Astrocyte (in vitro differentiated cells and primary cell): ENCODE results near the gene DENND4C.
"Not testable (repeated sequence)": the region's sequence is repeated elsewhere in the genome, so short reads cannot be mapped to it uniquely, and the experiment has no call there.

Source experiments
- CTCF ChIP-seq: IDR thresholded peaks from 2 replicates; pipeline ENCODE4 v1.5.1; 2011; ENCODE audit warnings: low read depth, mild to moderate bottlenecking, inconsistent platforms, low read length, moderate library complexity; ENCODE audit not compliant: insufficient read depth
- EZH2 ChIP-seq: IDR thresholded peaks from 2 replicates; pipeline ENCODE4 v1.6.1; 2012; ENCODE audit warnings: mild to moderate bottlenecking, low read length, inconsistent platforms; ENCODE audit not compliant: insufficient read depth

DNA sequence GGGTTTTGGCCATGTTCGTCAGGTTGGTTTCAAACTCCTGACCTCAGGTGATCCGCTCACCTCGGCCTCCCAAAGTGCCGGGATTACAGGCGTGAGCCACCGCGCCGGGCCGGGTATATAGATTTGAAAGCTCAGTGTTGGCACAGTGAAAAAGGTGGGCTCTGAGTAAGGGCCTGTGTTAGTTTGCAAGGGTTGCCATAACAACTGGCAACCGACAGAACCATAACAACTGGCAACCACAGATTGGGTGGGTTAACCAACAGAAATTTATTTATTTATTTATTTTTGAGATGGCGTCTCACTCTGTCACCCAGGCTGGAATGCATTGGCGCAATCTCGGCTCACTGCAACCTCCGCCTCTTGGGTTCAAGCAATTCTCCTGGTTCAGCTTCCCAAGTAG is 154.7 kb downstream of the DENND4C start:
- TF ChIP-seq CTCF, EZH2: not testable (repeated sequence)
